Measurements from ENCODE around the gene LCNL1.

The LCNL1 gene

DNA sequence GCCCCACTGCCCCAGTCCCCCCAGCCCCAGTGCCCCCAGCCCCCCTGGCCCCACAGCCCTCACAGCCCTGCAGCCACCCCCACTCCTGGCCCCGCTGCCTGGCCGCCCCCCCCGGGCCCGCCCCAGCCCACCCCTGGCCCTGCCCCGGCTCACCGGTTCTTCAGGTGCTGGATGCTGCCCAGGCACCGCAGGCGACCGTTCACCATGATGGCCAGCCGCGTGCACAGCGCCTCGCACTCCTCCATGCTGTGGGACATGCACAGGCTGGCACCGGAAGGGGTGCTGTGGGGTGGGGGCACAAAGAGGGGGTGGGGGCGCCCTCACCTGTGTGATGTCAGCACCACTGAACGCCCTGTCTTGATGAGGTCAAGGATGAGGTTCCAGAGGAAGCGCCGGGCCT, 26.4 kb downstream of the LCNL1 start:
- Histone ChIP-seq H3K9ac (ENCODE audit: low read length in 2 of 2) (no peak overlapping the region), H3K27me3 (ENCODE audit: control insufficient read depth in 1 of 2, insufficient read depth in 2 of 2, low read length in 2 of 2) (no peaks in the 10 kb centered on the region), H3K9me3 (ENCODE audit: control insufficient read depth in 2 of 2, low read length in 2 of 2) (no peaks in the 10 kb centered on the region), H3K27ac (ENCODE audit: low read length) (no peak overlapping the region), H3K4me3 (ENCODE audit: low read length in 2 of 2) (no peak overlapping the region), H3K4me1 (ENCODE audit: control insufficient read depth, insufficient read depth, low read length) (peaks cover 2% of the 10 kb centered on the region), H3K36me3 (ENCODE audit: control insufficient read depth in 2 of 2, insufficient read depth in 2 of 2, low read length in 2 of 2) (no peaks in the 10 kb centered on the region)

DNA sequence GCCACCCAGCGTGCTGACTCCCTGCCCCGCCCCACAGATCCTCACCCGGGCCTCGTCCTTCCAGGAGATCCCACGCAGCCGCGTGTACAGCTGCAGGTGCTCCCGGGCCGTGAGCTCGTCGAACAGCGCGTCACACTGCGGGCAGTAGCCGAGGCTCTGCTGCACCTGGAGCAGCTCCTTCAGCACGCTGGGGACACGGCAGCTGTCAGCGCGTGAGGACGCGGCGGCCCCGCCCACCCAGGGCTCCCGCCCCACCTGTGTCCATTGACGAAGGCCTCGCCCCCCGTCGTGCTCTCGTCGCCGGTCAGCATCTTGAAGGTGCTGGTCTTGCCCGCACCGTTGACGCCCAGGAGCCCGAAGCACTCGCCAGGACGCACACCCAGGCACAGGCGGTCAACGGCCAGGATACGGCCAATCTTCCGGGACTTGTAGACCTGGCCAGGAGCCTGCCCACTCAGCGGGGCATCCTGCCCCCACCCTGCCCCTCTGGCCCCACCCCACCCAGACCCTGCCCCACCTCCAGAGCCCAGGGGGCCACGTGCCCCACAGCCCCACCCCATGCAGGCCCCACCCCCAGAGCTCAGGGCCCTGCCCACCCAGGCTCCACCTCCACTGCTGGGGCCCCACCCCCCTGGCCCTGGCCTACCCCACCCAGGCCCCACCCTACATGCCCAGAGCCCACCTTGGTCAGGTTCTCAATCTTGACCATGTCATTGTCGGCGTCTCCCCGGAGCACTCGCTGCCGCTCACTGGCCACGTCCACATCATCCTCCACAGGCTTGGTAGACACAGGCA, 27.3 kb downstream of the LCNL1 start:
- no peak overlapping the region for H3K9ac ChIP-seq (ENCODE audit: low read length in 2 of 2)
- H3K27ac ChIP-seq (ENCODE audit: low read length) = no peak overlapping the region
- no peak overlapping the region for H3K4me3 ChIP-seq (ENCODE audit: low read length in 2 of 2)
- no peaks in the 10 kb centered on the region for H3K27me3 ChIP-seq (ENCODE audit: control insufficient read depth in 1 of 2, insufficient read depth in 2 of 2, low read length in 2 of 2)
- H3K36me3 ChIP-seq (ENCODE audit: control insufficient read depth in 2 of 2, insufficient read depth in 2 of 2, low read length in 2 of 2) = peaks cover 0 to 2% of the 10 kb centered on the region in 2 donors
- no peaks in the 10 kb centered on the region for H3K9me3 ChIP-seq (ENCODE audit: control insufficient read depth in 2 of 2, low read length in 2 of 2)
- peaks cover 2% of the 10 kb centered on the region for H3K4me1 ChIP-seq (ENCODE audit: control insufficient read depth, insufficient read depth, low read length)

DNA sequence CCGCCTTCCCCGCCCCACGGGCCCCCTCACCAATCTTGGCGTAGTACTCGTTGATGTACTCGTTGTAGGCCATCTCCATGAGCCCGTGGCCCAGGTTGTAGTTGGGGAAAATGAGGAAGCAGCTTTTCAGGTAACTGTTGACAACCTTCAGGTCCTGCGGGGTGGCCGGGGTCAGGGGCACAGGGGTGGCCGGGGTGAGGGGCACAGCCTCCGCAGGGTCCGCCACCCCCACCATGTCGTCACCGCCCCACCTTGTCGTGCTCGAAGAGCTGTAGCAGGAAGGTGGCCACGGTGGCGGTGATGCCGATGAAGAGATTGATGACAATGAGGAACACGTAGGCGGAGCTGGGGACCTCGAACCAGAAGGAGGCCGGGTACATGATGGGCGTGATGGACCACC, 28.4 kb downstream of the LCNL1 start:
- H3K9ac ChIP-seq (ENCODE audit: low read length in 2 of 2) = no peak overlapping the region
- H3K27ac ChIP-seq (ENCODE audit: low read length) = no peak overlapping the region
- H3K27me3 ChIP-seq (ENCODE audit: control insufficient read depth in 1 of 2, insufficient read depth in 2 of 2, low read length in 2 of 2) = no peaks in the 10 kb centered on the region
- H3K4me1 ChIP-seq (ENCODE audit: control insufficient read depth, insufficient read depth, low read length) = peaks cover 2% of the 10 kb centered on the region
- no peaks in the 10 kb centered on the region for H3K9me3 ChIP-seq (ENCODE audit: control insufficient read depth in 2 of 2, low read length in 2 of 2)
- H3K4me3 ChIP-seq (ENCODE audit: low read length in 2 of 2) = no peak overlapping the region
- H3K36me3 ChIP-seq (ENCODE audit: control insufficient read depth in 2 of 2, insufficient read depth in 2 of 2, low read length in 2 of 2) = peaks cover 3 to 5% of the 10 kb centered on the region in 2 donors

DNA sequence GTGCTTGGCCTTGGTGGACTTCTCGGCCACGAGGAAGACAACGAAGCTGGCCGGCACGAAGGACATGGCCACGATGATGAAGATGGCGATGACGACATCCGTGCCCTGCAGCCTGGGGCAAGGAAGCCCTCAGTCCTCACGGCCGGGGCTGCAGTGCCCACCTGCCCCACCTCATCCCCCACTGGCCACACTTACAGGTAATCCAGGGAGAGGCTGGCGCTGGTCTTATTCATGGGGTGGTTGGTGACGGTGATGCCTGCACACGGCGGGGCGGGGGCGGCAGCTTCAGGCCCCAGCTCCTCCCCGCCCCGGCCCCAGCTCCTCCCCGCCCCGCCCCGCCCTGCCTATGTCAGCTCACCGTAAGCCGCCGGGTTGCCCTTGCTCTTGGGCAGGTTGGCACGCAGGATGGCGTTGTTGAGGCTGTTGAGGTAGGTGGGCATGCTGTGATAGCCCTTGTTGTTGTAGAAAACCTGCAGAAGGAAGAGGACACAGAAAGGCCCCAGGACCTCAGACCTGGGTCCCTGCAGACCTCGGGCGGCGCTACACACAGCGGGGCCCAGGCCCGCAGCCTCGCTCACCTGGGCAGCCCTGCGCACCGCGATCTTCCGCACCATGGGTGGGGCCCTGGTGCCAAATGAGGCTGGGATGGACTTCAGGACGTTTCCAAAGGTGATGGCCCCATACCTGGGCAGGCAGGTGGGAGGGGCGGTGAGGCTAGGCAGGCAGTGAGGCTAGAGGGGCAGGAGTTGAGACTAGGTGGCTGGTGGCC, 29.3 kb downstream of the LCNL1 start:
- H3K27ac ChIP-seq (ENCODE audit: low read length) = no peak overlapping the region
- H3K4me3 ChIP-seq (ENCODE audit: low read length in 2 of 2) = no peak overlapping the region
- peaks cover 2% of the 10 kb centered on the region for H3K4me1 ChIP-seq (ENCODE audit: control insufficient read depth, insufficient read depth, low read length)
- H3K27me3 ChIP-seq (ENCODE audit: control insufficient read depth in 1 of 2, insufficient read depth in 2 of 2, low read length in 2 of 2) = no peaks in the 10 kb centered on the region
- H3K36me3 ChIP-seq (ENCODE audit: control insufficient read depth in 2 of 2, insufficient read depth in 2 of 2, low read length in 2 of 2) = peaks cover 4 to 7% of the 10 kb centered on the region in 2 donors
- no peak overlapping the region for H3K9ac ChIP-seq (ENCODE audit: low read length in 2 of 2)
- no peaks in the 10 kb centered on the region for H3K9me3 ChIP-seq (ENCODE audit: control insufficient read depth in 2 of 2, low read length in 2 of 2)

DNA sequence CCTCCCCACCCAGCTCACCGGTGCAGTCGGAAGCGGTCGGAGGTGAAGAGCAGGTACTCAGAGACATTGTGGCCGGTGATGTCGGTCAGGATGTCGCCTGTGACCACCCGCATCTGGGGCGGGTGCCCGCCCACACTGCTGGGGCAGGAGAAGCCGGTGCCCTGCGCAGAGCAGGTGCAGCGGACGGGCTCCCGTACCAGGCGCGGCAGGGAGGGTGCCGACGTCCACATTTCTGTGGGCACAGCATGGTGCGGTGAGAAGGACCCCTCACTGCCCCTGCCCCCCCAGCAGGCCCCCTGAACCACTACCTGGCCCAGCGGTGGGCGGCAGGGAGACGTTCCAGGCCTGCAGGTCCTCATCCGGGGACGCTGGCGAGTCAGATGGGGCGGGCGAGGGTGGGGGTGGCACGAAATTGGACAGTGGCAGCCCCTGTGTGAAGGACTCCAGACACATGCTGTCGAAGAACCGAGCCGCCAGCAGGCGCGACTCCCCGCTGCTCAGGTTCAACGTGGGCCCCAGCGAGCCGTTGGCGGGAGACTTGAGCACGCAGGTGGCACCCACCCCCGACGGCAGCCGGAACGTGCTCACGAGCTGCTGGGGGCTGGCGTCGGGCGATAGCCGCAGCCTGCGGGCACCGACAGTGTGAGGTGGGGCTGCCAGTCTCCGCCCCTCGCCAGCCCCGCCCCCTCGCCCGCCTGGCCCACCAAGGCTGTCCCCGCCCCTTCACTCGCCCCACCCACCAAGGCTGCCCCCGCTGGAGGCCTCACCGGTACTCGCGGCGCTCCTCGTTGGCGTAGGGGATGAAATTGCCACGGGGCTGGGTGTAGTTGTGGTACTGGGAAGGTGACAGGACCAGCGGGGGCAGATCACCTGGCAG, 30.1 kb downstream of the LCNL1 start:
- no peak overlapping the region for H3K4me3 ChIP-seq (ENCODE audit: low read length in 2 of 2)
- no peaks in the 10 kb centered on the region for H3K4me1 ChIP-seq (ENCODE audit: control insufficient read depth, insufficient read depth, low read length)
- no peak overlapping the region for H3K27ac ChIP-seq (ENCODE audit: low read length)
- H3K36me3 ChIP-seq (ENCODE audit: control insufficient read depth in 2 of 2, insufficient read depth in 2 of 2, low read length in 2 of 2) = peaks cover 4 to 9% of the 10 kb centered on the region in 2 donors
- H3K9me3 ChIP-seq (ENCODE audit: control insufficient read depth in 2 of 2, low read length in 2 of 2) = no peaks in the 10 kb centered on the region
- no peak overlapping the region for H3K9ac ChIP-seq (ENCODE audit: low read length in 2 of 2)
- no peaks in the 10 kb centered on the region for H3K27me3 ChIP-seq (ENCODE audit: control insufficient read depth in 1 of 2, insufficient read depth in 2 of 2, low read length in 2 of 2)

DNA sequence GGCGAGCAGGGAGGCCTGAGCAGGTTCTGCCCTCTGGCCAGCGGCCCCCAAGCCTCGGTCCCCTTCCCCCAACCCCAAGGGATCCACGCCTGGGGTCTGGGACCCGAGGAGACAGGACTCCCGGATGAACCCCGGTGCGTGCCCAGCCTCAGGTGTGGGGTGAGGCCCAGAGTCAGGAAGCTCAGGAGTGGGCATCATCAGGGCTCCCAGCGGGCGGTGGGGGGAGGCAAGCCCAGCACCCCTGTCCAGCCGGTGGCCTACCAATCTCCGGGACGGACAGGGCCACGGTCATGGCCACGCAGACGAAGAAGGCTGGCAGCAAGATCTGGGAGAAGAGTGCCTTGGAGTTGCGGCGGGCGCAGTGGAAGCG, 30.8 kb downstream of the LCNL1 start:
- no peak overlapping the region for H3K27ac ChIP-seq (ENCODE audit: low read length)
- no peak overlapping the region for H3K4me3 ChIP-seq (ENCODE audit: low read length in 2 of 2)
- no peaks in the 10 kb centered on the region for H3K9me3 ChIP-seq (ENCODE audit: control insufficient read depth in 2 of 2, low read length in 2 of 2)
- H3K9ac ChIP-seq (ENCODE audit: low read length in 2 of 2) = no peak overlapping the region
- H3K36me3 ChIP-seq (ENCODE audit: control insufficient read depth in 2 of 2, insufficient read depth in 2 of 2, low read length in 2 of 2) = peaks cover 4 to 9% of the 10 kb centered on the region in 2 donors
- H3K4me1 ChIP-seq (ENCODE audit: control insufficient read depth, insufficient read depth, low read length) = no peaks in the 10 kb centered on the region
- H3K27me3 ChIP-seq (ENCODE audit: control insufficient read depth in 1 of 2, insufficient read depth in 2 of 2, low read length in 2 of 2) = no peaks in the 10 kb centered on the region

DNA sequence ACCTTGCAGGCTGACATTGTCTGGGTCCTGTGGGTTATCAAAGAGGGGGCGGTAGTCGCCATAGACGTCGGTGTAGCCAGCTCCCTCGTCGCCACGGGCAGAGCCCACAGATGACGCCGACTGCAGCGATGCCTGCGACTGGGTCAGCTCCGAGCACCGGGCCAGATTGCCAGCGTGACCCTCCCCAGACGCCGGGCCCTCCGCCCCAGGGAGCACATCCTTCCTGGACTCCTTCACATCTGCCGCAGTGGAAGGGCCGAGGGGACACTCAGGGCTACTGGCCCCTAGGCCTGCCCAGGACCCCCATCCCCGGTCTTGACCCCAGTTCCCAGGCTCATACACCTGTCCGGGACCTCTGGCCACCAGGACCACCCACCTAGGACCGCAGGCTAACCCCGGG, 31.4 kb downstream of the LCNL1 start:
- Histone ChIP-seq H3K4me1 (ENCODE audit: control insufficient read depth, insufficient read depth, low read length) (no peaks in the 10 kb centered on the region), H3K4me3 (ENCODE audit: low read length in 2 of 2) (no peak overlapping the region), H3K27ac (ENCODE audit: low read length) (no peak overlapping the region), H3K9ac (ENCODE audit: low read length in 2 of 2) (no peak overlapping the region), H3K27me3 (ENCODE audit: control insufficient read depth in 1 of 2, insufficient read depth in 2 of 2, low read length in 2 of 2) (no peaks in the 10 kb centered on the region), H3K9me3 (ENCODE audit: control insufficient read depth in 2 of 2, low read length in 2 of 2) (no peaks in the 10 kb centered on the region), H3K36me3 (ENCODE audit: control insufficient read depth in 2 of 2, insufficient read depth in 2 of 2, low read length in 2 of 2) (peaks cover 4 to 9% of the 10 kb centered on the region in 2 donors)

DNA sequence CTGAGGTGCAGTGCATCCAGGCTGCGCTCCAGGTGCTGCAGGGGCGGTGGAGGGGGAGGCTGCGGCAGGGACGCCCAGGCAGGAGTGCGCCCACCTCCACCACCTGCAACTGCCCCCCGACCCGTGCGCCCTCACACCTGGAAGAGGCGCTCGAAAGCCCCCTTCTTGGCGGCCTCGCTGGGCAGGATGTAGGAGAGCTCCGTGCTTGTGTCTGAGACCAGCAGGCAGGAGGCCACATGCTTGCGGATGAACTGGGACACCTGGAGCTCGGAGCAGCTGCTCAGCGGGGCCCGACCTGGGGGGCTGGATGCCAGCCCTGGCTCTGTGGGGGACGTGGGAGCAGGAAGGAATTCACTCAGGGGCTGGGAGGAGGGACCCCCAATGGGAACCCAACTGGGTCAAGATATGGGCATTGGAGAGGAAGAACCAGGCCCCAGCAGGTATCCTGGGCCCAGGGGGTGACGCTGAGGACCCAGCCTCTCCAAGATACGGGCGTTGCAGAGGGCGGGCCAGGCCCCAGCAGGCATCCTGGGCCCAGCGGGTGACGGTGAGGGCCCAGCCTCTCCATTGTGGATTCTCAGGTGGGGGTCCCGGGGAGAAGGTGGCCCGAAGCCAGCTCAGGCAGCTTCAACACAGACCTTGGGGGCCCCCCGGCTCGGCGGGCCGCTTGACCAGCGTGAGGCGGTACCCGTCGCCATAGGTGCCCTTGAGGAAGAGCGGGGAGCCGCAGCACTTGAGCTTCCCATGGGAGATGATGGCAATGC, 32.2 kb downstream of the LCNL1 start:
- Histone ChIP-seq H3K27ac (ENCODE audit: low read length) (no peak overlapping the region), H3K4me1 (ENCODE audit: control insufficient read depth, insufficient read depth, low read length) (no peaks in the 10 kb centered on the region), H3K36me3 (ENCODE audit: control insufficient read depth in 2 of 2, insufficient read depth in 2 of 2, low read length in 2 of 2) (peaks cover 4 to 9% of the 10 kb centered on the region in 2 donors), H3K9me3 (ENCODE audit: control insufficient read depth in 2 of 2, low read length in 2 of 2) (no peaks in the 10 kb centered on the region), H3K9ac (ENCODE audit: low read length in 2 of 2) (no peak overlapping the region), H3K4me3 (ENCODE audit: low read length in 2 of 2) (no peak overlapping the region), H3K27me3 (ENCODE audit: control insufficient read depth in 1 of 2, insufficient read depth in 2 of 2, low read length in 2 of 2) (no peaks in the 10 kb centered on the region)

DNA sequence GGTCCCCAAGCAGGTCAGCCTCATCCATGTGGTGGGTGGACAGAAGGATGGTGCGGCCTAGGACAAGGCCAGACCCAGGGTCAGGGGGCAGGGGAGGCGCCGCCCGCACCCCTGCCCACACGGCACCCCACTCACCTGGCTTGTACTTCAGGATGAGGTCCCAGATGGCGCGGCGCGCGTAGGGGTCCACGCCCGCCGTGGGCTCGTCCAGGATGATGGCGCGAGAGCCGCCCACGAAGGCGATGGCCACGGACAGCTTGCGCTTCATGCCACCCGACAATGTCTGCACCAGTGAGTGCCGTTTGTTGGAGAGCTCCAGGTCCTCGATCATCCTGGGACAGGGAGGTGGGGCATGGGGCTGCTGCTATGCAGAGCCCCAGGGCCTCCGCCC, 32.7 kb downstream of the LCNL1 start:
- Histone ChIP-seq H3K36me3 (ENCODE audit: control insufficient read depth in 2 of 2, insufficient read depth in 2 of 2, low read length in 2 of 2) (peaks cover 4 to 9% of the 10 kb centered on the region in 2 donors), H3K4me3 (ENCODE audit: low read length in 2 of 2) (no peak overlapping the region), H3K9me3 (ENCODE audit: control insufficient read depth in 2 of 2, low read length in 2 of 2) (no peaks in the 10 kb centered on the region), H3K27me3 (ENCODE audit: control insufficient read depth in 1 of 2, insufficient read depth in 2 of 2, low read length in 2 of 2) (no peaks in the 10 kb centered on the region), H3K9ac (ENCODE audit: low read length in 2 of 2) (no peak overlapping the region), H3K4me1 (ENCODE audit: control insufficient read depth, insufficient read depth, low read length) (no peaks in the 10 kb centered on the region), H3K27ac (ENCODE audit: low read length) (no peak overlapping the region)

DNA sequence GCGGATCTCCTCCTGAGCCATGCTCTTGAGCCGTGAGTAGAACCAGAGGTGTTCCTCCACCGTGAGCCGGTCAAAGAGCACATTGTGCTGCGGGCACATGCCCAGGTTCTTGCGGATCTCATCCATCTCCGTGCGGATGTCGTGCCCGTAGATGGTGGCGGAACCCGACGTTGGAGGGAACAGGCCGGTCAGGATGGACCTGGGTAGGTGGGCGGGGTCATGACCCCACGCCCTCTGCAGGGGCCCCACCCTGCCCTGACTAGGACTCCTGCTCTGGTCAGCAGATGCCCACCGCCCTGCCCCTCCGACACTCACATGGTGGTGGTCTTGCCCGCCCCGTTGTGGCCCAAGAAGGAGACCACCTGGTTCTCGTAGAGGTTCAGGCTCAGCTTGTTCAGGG, 33.2 kb downstream of the LCNL1 start:
- H3K27me3 ChIP-seq (ENCODE audit: control insufficient read depth in 1 of 2, insufficient read depth in 2 of 2, low read length in 2 of 2) = no peaks in the 10 kb centered on the region
- no peak overlapping the region for H3K4me3 ChIP-seq (ENCODE audit: low read length in 2 of 2)
- no peaks in the 10 kb centered on the region for H3K9me3 ChIP-seq (ENCODE audit: control insufficient read depth in 2 of 2, low read length in 2 of 2)
- no peak overlapping the region for H3K27ac ChIP-seq (ENCODE audit: low read length)
- no peak overlapping the region for H3K9ac ChIP-seq (ENCODE audit: low read length in 2 of 2)
- H3K36me3 ChIP-seq (ENCODE audit: control insufficient read depth in 2 of 2, insufficient read depth in 2 of 2, low read length in 2 of 2) = peaks cover 4 to 9% of the 10 kb centered on the region in 2 donors
- H3K4me1 ChIP-seq (ENCODE audit: control insufficient read depth, insufficient read depth, low read length) = no peaks in the 10 kb centered on the region

Measured in stomach smooth muscle (tissue), 2 donors.